Endothelial cell of umbilical vein (primary cell): Measurements from ENCODE around the gene MTG2. TPM values are rescaled to one million over a fixed set of nuclear protein-coding genes. Genes with fewer than 3 reads are reported as not detected.

Experiments used
- BruUV-seq: library from RNA; stranded (reverse); fragments of 400-500 nt; replicated peaks from 2 replicates; lab custom pipeline; 2021; lab: Mats Ljungman, UMichigan
- CTCF ChIA-PET: fragments of 300-600, 350-600 bp; sonication (Branson Sonifier 250); formaldehyde crosslinking; loops from one replicate; lab custom pipeline; 2021; ENCODE audit warnings: antibody characterized with exemption, inconsistent platforms; lab: Charles Lee
- POLR2A ChIA-PET: fragments of 300-600, 350-600 bp; sonication (Branson Sonifier 250); formaldehyde crosslinking; loops from one replicate; lab custom pipeline; 2021; ENCODE audit warnings: antibody characterized with exemption, inconsistent platforms; lab: Charles Lee
- DNase-seq: peaks from one replicate; pipeline ENCODE4 v3.0.0-alpha.2; 2011; ENCODE audit warnings: low read depth, low spot score
- FAIRE-seq: peaks from 2 replicates; lab custom pipeline; 2011; peaks lifted over from hg19 to GRCh38; lab: Jason Lieb, UNC
- H2AFZ ChIP-seq: 2 replicates; pipeline ENCODE4 v1.6.0; 2012; ENCODE audit warnings: low read depth, low read length, control low read depth, inconsistent platforms
- H3K27ac ChIP-seq: 2 replicates; pipeline ENCODE4 v1.5.1; 2011; ENCODE audit warnings: low read depth, mild to moderate bottlenecking, control low read depth, low read length, moderate library complexity; ENCODE audit not compliant: insufficient read depth
- H3K27me3 ChIP-seq, 2 experiments: 2 replicates each; pipeline versions ENCODE4 v1.6.0 to v1.6.1; 2011; ENCODE audit warnings: low read length in 2 of 2, mixed read lengths in 1 of 2; ENCODE audit not compliant: control insufficient read depth in 2 of 2, insufficient read depth in 2 of 2
- H3K36me3 ChIP-seq, 2 experiments: 2 replicates in 1 of 2; 3 replicates in 1 of 2; pipeline ENCODE4 v1.5.1; 2011; ENCODE audit warnings: low read length in 2 of 2, mild to moderate bottlenecking in 1 of 2, moderate library complexity in 1 of 2; ENCODE audit not compliant: control insufficient read depth in 2 of 2, insufficient read depth in 2 of 2; ENCODE audit errors: extremely low read depth in 1 of 2
- H3K4me1 ChIP-seq: 3 replicates; pipeline ENCODE4 v1.5.1; 2011; ENCODE audit warnings: mild to moderate bottlenecking, low read length; ENCODE audit not compliant: control insufficient read depth, insufficient read depth; ENCODE audit errors: extremely low read depth
- H3K4me2 ChIP-seq: 2 replicates; pipeline ENCODE4 v1.6.1; 2011; ENCODE audit warnings: low read length, control low read depth, mixed read lengths; ENCODE audit not compliant: insufficient read depth
- H3K4me3 ChIP-seq, 3 experiments: fragments of 200-600 bp in 1 of 3; sonication (generic), shearing (Covaris generic) in 1 of 3; replicated peaks in 1 of 3; 2 replicates each; pipeline ENCODE4 v1.5.1; 2011 to 2016; ENCODE audit warnings: control low read depth in 3 of 3, low read length in 3 of 3, mild to moderate bottlenecking in 2 of 3, inconsistent platforms in 1 of 3, low read depth in 1 of 3, moderate library complexity in 1 of 3; ENCODE audit not compliant: insufficient read depth in 1 of 3
- H3K79me2 ChIP-seq: 2 replicates; pipeline ENCODE4 v1.6.0; 2012; ENCODE audit warnings: low read length, inconsistent platforms; ENCODE audit not compliant: control insufficient read depth, insufficient read depth
- H3K9ac ChIP-seq: replicated peaks from 2 replicates; pipeline ENCODE3; 2011; ENCODE audit warnings: low read length, control low read depth; ENCODE audit not compliant: insufficient read depth; ENCODE audit errors: extremely low read depth
- H3K9me1 ChIP-seq: replicated peaks from 3 replicates; pipeline ENCODE4 v1.6.0; 2011; ENCODE audit warnings: mild to moderate bottlenecking, low read length; ENCODE audit not compliant: control insufficient read depth, insufficient read depth; ENCODE audit errors: extremely low read depth
- H3K9me3 ChIP-seq: replicated peaks from 2 replicates; pipeline ENCODE4 v1.5.1; 2012; ENCODE audit warnings: low read length, inconsistent platforms; ENCODE audit not compliant: control insufficient read depth, insufficient read depth
- H4K20me1 ChIP-seq: replicated peaks from 2 replicates; pipeline ENCODE3; 2011; ENCODE audit warnings: mild to moderate bottlenecking, low read length; ENCODE audit not compliant: control insufficient read depth, insufficient read depth; ENCODE audit errors: extremely low read depth
- EZH2 ChIP-seq: IDR thresholded peaks from 2 replicates; pipeline ENCODE4 v1.6.1; 2012; ENCODE audit warnings: borderline replicate concordance, low read depth, mild to moderate bottlenecking, moderate library complexity, low read length, inconsistent platforms; ENCODE audit not compliant: severe bottlenecking
- FOS ChIP-seq: IDR thresholded peaks from 2 replicates; pipeline ENCODE4 v1.6.1; 2011; ENCODE audit warnings: mild to moderate bottlenecking, low read length, moderate library complexity, borderline replicate concordance; ENCODE audit not compliant: insufficient read depth
- GATA2 ChIP-seq: IDR thresholded peaks from 2 replicates; pipeline ENCODE4 v1.7.0; 2011; ENCODE audit warnings: low read depth, mild to moderate bottlenecking, moderate library complexity, mixed read lengths, low read length; ENCODE audit not compliant: insufficient read length, insufficient read depth
- JUN ChIP-seq: IDR thresholded peaks from 2 replicates; pipeline ENCODE4 v1.6.1; 2011; ENCODE audit warnings: borderline replicate concordance, low read depth; ENCODE audit not compliant: insufficient read length, insufficient read depth
- MYC ChIP-seq: IDR thresholded peaks from one replicate; pipeline ENCODE4 v1.6.1; 2011; ENCODE audit warnings: mild to moderate bottlenecking, low read depth, low read length
- POLR2A ChIP-seq: IDR thresholded peaks from 2 replicates; pipeline ENCODE4 v1.6.1; 2012; ENCODE audit warnings: low read depth, mild to moderate bottlenecking, control low read depth, low read length
- POLR2AphosphoS5 ChIP-seq: IDR thresholded peaks from 2 replicates; pipeline ENCODE4 v1.6.1; 2012; ENCODE audit warnings: low read depth, mild to moderate bottlenecking, control low read depth, low read length, moderate library complexity; ENCODE audit not compliant: insufficient read depth
- dilution Hi-C: fragments of 300-500 bp; cut with MboI; formaldehyde crosslinking; loops from one replicate; pipeline ENCODE4 v1.15.0; 2019; ENCODE audit warnings: low sequenced_read_pairs; ENCODE audit not compliant: extremely low pct_ligation_motif_present
- intact Hi-C: fragments of 100-400 bp; cut with micrococcal nuclease; formaldehyde crosslinking; loops from one replicate; pipeline ENCODE4 v1.10.0; 2022
- polyA plus RNA-seq, 4 experiments: library from polyadenylated mRNA; depleted of rRNA in 3 of 4; stranded (reverse) in 3 of 4; unstranded in 1 of 4; fragments of >200 nt; gene quantifications; 2 replicates each; pipeline versions ENCODE4 v1.2.1 to v1.2.3, GENCODE V29; 2011 to 2012; ENCODE audit warnings: missing spikeins in 1 of 4
- total RNA-seq: library from RNA; stranded (reverse); gene quantifications from 2 replicates; pipeline ENCODE4 v1.2.3, GENCODE V29; 2021
- TF ChIP-seq, protein P1 (sequence below), 2 donors: IDR thresholded peaks; 1 replicate in 1 of 2; 2 replicates in 1 of 2; pipeline ENCODE4 v1.5.1; 2011; ENCODE audit warnings: low read length in 2 of 2, mild to moderate bottlenecking in 2 of 2, moderate library complexity in 2 of 2, control low read depth in 1 of 2, inconsistent platforms in 1 of 2, low read depth in 1 of 2; ENCODE audit not compliant: insufficient read depth in 1 of 2; ENCODE audit errors: extremely low read depth in 1 of 2
- TF ChIP-seq, protein P2 (sequence below): IDR thresholded peaks from 2 replicates; pipeline ENCODE4 v1.6.1; 2011; ENCODE audit not compliant: insufficient read depth, insufficient read length

MTG2 gene
- total and polyA plus RNA-seq, 2 donors (not counting 3 experiments of a cell fraction or from before 2014, with no cell fraction given) = 19.9 to 31.6 TPM

DNA sequence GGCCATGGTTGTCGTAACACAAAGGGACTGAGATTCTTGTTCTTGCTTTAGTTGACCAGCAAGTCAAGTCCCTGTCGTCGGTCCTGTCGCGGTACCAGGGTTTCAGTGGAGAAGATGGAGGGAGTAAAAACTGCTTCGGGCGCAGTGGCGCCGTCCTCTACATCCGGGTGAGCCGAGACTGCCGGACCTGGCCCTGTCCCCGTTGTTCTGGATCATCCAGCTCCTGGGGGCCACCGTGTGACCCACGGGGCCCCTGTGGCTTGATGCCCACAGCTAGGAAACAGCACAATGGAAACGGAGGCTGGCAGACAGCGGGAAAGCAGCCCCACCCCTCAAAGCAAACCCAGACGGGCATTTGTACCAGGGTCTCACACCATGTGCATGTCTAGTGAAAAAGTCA, 15.0 kb downstream of the MTG2 start:
- POLR2A ChIA-PET = no interaction called here
- intact Hi-C loops = no loop called here
- CTCF ChIA-PET = no interaction called here

More for the DNA sequence above, 15.0 kb downstream of the MTG2 start:
- BruUV-seq = no TSS peak
- Histone ChIP-seq H2AFZ (no peak overlapping the region), H3K4me3 (no peak overlapping the region), H3K4me1 (no peaks in the 10 kb centered on the region), H3K4me2 (no peak overlapping the region), H3K9me3 (no peaks in the 10 kb centered on the region), H3K36me3 (peaks cover 0 to 31% of the 10 kb centered on the region in 2 experiments), H4K20me1 (no peaks in the 10 kb centered on the region), H3K27me3 (no peaks in the 10 kb centered on the region), H3K9ac (no peak overlapping the region), H3K9me1 (no peaks in the 10 kb centered on the region), H3K27ac (no peak overlapping the region), H3K79me2 (no peaks in the 10 kb centered on the region)
- DNase-seq (no peak), FAIRE-seq (no peak)
- TF ChIP-seq FOS = no peak
- no peak for TF ChIP-seq POLR2A
- TF ChIP-seq EZH2 = no peak
- no peak for TF ChIP-seq POLR2AphosphoS5
- TF ChIP-seq, protein P1, sequence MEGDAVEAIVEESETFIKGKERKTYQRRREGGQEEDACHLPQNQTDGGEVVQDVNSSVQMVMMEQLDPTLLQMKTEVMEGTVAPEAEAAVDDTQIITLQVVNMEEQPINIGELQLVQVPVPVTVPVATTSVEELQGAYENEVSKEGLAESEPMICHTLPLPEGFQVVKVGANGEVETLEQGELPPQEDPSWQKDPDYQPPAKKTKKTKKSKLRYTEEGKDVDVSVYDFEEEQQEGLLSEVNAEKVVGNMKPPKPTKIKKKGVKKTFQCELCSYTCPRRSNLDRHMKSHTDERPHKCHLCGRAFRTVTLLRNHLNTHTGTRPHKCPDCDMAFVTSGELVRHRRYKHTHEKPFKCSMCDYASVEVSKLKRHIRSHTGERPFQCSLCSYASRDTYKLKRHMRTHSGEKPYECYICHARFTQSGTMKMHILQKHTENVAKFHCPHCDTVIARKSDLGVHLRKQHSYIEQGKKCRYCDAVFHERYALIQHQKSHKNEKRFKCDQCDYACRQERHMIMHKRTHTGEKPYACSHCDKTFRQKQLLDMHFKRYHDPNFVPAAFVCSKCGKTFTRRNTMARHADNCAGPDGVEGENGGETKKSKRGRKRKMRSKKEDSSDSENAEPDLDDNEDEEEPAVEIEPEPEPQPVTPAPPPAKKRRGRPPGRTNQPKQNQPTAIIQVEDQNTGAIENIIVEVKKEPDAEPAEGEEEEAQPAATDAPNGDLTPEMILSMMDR (IDR thresholded peaks at IDR 0.05; ENCODE audit: extremely low read depth in 1 of 2, insufficient read depth in 1 of 2, low read depth in 1 of 2, low read length in 2 of 2) = no peak
- no peak for TF ChIP-seq MYC
- TF ChIP-seq JUN = no peak
- TF ChIP-seq, protein P2, sequence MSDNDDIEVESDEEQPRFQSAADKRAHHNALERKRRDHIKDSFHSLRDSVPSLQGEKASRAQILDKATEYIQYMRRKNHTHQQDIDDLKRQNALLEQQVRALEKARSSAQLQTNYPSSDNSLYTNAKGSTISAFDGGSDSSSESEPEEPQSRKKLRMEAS = no peak
- TF ChIP-seq GATA2 = no peak
- dilution Hi-C loops = no loop called here
